ENCODE results near the gene MACROD2.

The MACROD2 gene

DNA sequence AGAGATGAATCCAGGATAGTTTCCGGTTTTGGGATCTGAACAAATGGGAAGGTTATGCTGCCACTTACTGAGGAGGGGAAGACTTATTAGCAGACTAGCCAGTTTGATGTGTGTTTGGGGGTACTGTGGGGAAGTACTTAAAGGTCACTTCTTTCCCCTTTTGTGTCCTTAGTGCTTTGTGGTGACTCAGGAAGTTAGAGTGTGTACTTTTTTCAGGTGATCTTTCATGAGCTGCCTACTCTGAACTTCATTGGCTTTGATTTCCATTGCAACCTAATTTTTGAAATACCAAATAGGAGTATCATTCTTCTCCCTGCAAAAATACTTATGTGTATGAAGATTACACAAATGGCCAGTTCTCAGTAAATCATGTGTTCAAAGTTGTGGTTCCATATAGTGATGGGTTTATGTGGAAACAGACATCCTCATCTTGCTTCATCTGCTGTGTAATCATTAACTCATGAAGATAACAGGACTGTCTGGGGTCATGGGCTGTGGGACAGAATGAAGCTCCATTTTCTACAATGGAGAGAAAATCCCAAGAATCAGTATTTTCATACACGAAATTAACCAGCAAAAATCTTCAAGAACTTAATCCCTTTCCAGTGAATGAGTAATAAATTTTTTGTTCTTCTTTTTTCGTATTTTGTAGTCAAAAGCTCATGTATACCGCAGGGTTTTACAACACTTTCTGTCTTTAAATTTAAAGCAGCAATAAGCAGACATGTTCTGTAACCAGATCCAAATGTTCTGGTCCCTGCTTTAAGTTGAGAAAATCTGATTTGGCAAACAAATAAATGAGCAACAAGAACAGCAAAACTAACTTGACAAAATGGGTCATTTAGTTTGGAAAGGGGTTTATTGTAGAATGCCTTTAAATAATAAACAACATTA lies 614.3 kb downstream of the MACROD2 start:
- no peak for DNase-seq

DNA sequence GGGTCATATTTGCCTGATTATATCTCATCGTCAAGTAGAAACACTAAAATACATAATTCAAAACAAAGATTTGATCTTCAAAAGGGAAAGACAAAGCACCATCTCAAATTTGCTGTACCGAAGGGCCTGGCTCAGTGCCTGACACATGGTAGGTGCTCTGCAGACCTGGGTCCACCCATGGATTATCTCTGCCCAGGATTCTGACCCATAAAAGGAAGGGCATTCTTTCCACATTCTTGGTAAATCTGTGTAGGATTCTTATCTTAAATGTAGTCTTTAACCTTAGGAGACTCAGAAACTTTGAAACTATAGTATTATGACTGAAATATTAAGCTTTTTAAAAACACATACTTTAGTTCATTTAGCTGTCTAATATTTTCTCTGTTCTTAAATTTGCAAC lies 616.2 kb downstream of the MACROD2 start:
- no peak for DNase-seq

DNA sequence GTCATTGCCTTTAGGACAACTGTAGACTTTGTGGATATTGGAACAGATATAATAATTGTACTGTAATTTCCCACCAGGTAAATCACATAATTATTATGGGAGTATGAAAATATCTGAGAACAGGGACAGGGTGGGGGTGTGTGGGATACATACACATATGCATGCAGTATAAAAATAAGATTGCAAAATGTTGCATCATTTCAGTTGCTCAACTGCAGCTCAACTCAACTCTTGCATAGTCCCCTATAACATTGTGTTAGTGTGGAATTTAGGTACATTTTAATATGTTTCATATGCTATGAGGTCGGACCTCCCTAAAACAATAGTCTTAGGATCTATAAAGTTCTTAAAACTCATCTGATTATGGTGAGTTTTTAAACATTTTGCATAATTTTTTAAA lies 617.1 kb downstream of the MACROD2 start:
- DNase-seq: no peak

DNA sequence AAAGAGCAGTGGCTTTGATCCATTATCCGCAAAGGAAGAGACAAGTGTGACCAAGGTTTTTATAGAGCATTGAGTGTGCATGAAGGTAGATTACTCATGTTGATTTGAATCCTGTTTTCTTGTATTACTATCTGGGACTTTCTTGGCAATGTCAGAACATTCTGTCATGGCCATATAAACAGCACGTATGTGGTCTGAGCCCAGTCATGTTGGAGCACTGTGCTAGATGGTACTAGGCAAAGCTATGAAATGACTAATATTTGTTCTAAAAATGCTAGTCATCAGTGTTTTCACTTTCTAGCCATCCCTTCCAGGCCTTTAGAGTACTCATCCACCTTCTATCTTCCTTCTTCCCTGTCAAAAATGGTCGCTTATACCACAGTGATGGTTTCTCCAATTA lies 620.7 kb downstream of the MACROD2 start:
- DNase-seq: no peak

DNA sequence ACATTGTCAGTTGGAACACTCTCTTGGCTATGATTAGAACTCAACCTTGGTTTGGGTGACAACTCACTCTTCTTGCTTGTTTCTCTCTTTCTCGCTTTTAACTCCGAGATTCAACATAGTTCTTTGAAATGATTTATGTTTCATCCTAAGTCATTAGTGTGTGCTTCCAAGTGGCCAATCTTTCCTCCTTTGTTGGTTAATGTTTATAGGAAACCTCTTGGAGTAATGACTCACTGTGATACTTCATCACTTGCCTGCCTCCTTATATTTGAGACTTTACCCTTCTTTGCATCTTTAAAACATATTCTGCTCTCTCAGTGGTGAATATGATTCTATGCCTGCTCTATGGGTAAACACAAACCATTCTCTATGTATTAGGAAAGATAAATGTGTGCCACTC lies 621.8 kb downstream of the MACROD2 start:
- DNase-seq: no peak

DNA sequence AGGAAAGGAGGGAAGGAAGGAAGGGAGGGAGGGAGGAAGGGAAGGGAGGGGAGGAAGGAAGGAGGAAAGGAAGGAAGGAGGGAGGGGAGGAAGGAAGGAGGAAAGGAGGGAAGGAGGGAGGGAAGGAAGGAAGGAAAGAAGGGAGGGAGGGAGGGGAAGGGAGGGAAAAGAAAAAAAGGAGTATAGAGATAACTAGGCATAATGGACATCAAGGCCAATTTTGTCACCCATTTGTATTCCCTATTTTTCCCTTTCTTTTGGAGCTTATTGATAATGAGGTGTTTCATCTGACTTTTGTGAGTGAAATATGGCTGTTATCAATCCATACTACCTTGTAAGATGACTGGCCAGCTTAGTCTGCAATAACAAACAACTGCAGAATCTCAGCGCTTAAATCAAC lies 624.1 kb downstream of the MACROD2 start:
- no peak for DNase-seq

DNA sequence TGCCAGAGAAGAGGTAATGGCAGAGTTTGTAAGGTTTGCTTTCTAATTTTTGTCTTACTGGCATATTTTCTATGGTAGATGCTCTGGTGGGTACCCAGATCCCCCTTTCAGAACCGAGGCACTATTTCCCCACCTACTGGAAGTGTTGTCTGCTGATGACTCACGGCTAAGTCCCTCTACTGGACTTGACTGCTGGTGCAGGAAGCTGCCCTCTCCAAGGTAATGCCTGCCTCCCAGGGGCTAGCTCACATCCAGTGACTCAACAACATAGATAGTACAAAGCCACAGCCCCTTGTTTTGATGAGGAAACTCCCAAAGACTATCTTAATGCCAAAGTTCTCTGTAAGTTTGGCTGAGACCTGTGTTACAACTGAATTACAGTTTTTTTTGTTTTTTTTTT lies 627.5 kb downstream of the MACROD2 start:
- DNase-seq: no peak

DNA sequence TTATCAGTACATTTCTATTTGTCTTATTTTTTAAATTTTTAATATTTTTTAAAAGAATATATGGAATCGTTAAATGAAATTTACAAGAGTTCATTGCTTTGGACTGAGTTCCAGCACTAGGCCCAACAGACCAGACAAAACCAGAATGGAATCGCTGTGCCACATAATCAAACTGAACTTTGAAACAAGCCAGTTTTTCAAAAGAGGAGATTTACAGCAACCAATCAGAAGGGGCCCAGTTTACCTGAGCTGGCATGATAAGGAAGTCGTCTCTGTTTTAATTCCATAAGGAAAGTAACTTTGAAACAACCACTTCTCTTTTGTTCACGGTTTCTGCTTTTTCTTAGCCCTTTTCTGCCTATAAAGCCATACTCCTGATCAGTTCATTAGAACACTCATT lies 635.7 kb downstream of the MACROD2 start:
- no peak for DNase-seq

DNA sequence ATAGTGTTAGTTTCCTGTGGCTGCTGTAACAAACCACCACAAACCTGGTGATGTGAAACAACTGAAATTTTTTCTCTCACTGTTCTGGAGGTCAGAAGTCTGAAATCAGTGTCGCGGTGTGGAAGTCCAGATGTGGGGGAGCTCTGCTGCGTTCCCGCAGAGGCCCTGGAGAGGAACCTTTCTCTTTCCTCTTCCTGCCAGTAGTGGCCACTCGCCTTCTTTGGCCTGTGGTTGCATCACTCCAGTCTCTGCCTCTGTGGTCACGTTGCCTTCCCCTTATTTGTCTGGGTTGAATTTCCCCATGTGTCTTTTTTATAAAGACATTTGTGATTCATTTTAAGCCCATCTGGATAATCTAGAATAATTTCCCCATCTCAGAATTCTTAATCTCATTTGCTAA lies 637.6 kb downstream of the MACROD2 start:
- no peak for DNase-seq

DNA sequence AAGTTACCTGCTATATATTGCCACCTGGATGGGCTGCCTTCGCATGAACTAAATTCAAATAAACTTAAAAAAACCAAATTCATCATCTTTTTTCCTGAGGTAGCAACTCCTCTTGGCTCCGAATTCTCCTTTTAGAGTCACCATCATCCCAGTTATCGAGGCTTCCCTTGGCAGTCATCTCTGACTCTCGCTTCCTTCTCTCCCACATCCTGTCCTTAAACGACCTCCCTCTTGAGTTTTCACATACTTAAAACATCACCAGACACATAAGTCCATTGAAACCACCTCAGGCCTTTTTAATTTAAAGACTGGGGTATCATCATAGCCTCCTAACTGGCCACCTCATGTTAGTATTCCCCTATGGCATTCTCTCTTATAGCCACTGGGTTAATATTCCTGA lies 638.2 kb downstream of the MACROD2 start:
- no peak for DNase-seq

DNA sequence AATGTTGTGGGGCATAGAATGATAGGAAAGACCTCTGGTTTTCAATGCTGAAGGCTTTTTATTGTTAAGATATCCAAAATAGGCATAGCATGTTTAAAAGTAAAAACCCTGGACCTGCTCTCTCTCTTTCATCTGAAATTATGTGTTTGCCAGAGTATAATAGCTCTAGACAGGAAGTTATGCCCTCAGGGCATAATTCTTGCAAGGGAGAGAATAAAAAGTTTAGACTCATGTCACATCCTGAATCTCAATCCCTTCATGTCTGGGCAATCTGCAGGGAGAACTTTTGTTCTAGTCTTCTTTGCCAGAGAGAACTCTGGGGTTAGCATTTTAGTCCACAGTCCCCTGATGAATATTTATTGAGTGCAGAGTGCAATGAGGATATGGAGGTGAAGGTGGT lies 639.3 kb downstream of the MACROD2 start:
- no peak for DNase-seq

DNA sequence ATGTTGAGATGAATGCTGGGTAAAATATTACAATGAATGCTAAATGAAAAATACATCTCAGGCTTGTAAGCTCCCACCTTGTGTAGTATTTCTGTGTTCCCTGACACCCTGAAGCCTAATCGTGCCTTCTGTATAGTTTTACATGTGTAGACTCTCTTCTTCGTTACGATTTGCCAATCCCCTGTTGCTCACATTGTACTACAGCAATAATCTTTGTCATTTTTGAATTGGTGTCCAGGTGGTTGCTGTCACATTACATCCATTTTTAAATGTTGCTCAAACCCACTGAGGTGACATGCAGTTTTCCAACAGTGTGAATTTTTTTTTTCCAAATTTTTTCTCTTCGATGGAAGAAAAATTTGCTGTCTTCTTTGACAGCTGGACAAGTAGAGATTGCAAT lies 642.1 kb downstream of the MACROD2 start:
- DNase-seq: no peak

DNA sequence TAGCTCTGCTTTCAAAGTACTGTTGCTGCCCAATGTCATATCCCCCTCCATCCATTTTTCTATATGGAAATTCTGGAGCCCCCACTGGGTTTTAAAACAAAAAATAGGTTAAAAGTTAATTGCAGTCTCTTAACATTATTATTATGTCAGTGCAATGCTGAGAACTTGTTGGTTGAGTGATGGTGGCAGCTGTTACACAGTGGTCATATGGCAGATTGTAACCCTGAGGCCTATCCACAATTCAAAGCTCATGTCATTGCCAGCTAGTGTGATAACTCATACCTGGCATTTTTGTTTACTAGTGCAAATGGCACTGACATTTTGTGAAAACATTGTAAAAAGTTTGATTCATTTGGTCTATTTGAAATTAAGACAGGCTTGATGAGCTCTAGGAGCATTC lies 647.8 kb downstream of the MACROD2 start:
- no peak for DNase-seq

DNA sequence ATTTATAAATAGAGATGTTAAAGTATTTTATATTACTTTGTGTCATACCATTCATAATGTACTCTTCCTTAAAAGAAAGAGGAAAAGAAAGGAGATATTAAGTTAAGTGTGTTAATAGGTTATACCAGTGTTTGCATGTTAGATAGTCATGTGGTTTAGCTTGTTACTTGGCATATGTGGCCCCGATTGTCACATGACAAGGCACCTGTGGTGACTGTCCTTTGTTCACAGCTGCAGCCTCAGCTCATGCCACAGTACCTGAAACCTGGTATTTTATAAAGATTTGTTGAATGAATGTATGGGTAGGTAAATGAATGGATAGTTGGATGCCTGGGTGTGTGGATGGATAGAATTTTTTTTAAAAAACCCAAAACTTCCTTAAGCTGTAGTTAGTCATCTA lies 648.2 kb downstream of the MACROD2 start:
- no peak for DNase-seq

DNA sequence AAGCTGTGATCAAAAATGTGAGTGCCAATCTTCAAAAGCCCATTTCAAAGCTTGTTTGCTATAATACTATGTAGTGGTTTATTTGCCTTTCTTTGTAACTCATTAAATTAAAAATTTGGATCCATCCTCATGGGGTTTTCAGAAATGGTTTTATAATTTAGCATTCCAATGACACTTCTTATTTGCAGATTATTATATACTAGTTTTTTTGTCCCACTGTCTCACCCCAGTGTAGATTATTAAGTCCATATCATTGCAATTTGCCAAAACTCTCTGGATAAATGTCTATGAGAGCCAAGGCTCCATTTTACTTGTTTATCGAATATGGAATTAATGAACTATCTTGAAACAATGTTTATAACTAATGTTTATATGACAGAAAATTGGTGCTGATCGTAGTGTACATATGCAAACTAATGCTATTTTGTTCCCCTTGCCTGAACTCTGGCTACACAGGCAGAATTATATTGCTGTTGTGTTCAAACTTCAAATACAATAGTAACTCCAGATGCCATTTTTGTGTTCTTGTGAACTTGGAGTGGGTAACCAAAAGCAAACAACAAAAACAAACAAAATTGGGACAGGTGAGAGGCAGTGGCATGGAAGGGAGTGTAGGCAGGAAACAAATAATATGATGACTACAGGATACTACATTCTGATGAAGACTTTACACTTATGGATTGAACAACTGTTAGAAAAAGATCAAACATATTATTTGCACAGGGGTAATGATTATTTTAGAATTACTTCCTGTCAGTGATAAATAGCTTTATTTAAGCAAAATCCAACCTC lies 649.2 kb downstream of the MACROD2 start:
- no peak for DNase-seq

DNA sequence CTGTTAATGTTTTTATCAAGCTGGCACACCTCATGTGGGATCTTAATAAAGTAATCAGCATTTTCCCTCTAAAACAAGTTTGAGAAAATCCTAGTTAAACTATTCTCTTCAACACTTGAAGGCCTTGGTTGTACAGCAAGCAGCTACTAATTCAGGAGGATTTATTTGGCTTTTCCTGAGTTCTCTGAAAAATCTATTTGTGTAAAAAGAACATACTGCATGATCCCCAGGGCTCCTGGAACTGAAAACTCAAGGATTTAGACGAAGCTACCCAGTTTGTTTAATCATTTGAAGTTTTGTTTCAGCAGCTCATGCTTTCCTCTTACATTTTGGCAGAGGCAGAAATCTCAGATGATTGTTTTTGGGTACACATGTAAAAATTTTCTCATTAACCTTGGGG lies 651.7 kb downstream of the MACROD2 start:
- no peak for DNase-seq

DNA sequence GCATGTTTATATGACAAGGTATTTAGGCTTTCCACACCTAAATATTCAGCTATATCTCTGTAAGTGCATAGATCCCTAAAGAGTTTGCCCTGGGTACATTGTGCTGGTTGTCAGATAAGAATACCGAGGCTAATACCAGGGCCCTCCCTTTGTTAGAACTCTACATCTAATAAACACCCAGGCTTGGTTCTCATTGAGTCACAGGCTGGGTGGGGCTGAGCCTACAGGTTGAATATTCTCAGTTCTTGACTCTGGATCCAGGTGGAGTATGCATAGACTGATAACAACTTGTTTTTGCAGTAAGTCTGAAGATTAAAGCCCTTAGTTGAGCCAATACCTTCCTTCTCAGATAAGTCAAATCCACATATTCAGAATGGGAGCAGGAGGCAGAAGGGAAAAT lies 654.3 kb downstream of the MACROD2 start:
- no peak for DNase-seq

DNA sequence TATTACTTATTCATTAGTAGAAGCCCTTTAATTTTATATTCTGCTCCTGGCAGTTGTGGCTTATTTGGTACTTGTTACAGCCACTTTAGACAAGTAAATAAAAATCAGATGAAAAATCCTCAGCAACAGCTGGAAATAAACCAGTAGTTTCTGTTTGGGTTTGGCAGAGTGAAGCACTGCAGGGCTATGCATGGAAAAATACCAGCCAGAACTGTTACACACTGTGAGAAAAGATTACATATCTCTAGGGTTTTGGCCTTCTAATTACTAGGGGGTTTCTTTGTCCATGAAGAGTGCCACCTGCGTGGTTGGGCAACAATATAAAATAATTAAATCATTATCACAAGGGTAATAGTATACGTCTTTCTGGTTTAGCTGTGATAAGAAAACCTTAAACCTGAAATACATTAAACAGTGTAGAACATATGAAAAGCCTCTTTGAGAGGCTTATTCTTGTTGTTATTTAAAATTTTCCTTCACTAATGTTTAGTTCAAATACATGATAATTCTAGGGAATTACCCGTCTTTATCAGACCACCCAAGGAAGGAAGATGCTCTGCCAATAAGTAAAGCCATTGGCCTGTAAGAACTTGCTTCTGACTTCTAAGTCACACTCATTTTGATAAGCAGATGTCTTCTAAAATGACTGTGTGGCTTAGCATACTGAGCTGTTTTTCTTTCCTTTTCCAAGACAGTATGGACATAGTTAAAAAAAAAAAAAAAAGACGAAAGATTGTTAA lies 662.1 kb downstream of the MACROD2 start:
- DNase-seq: no peak

DNA sequence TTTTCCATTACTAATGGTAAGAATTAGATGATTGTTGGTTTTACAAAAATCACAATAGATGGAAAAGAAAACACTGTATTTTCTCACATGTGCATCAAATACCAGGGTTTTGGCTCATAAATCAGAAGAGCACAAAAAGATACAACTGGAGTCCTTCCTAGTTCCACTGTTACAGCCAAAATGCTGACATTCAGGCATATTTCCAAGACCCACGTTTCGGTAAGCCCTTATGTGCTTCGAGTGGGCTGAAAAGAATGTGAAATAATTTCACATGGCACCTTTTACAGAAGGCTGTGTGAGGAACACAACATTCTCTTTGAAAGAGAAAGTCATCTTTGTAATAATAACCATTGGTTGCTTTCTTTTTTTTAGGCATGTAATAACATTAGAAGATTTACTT lies 668.8 kb downstream of the MACROD2 start:
- DNase-seq: no peak

DNA sequence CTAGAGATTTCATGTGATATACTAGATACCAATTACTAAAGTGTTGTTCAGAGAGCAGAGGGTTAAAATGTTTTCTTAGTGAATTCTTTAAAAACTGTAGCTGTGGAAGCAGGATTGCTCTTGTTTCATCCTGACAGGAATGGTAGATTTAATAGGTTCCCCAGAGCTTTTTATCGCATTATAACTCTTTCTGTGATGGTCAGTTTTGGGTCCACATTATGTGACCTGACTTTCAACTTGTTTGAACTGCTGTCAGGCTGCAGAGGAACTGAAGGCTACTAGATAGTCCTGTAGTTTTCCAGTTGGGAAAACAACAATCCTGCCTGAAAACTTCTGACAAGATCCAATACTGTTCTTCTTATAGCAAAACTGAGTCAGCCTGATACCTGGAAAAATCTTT lies 671.4 kb downstream of the MACROD2 start:
- DNase-seq: no peak

DNA sequence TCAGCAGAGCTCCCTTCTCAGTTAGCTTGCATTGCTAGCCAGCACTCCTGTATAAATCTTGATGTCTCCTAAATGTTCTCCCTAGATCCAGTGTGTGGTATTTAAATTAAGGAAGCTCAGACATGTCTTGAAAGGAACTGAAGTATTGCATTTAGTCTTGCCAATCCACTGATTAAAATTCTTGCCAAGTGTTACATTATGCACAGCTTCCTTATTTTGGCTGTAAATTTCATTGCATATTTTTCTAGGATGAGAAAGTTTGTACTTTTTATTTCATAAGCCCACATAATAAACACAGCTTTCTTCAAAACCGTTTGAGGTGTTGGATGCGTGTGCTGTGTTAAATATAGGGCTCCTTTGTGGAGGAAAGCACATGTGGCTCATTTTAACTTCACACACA lies 671.9 kb downstream of the MACROD2 start:
- no peak for DNase-seq

DNA sequence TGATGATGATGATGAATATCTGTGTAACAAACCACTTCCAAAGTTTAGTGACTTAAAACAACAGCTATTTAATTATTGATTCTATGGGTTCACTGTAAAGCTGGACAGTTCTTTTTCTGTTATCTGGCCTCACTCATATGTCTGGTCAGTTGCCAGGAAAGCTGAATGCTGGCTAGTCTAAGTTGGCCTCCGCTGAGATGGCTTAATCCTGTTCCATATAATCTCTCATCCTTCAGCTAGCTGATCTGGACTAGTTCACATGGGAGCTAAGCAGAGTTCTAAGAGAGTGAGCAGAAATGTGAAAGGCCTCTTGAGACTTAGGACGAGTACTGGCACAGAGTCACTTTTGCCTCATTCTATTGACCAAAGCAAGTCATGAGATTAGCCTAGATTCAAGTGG lies 676.8 kb downstream of the MACROD2 start:
- DNase-seq: no peak

DNA sequence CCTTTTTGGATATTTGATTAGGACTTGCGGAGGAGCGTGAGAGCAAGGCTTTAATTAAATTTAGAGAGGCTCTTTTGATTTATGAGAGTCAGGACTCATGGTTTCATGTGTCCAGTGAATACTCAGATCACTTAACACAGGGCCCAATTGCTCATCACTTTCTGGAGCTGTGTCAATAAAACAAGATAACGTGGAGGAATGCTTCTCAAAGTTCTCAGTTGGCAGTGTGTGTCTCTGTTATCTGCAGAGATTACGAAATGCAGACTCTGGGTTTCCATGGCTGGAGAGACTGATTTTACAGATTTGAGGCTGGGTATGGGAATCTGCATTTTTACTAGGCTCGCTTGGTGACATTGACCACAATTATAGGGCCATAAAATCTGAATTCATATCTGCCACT lies 677.8 kb downstream of the MACROD2 start:
- no peak for DNase-seq

DNA sequence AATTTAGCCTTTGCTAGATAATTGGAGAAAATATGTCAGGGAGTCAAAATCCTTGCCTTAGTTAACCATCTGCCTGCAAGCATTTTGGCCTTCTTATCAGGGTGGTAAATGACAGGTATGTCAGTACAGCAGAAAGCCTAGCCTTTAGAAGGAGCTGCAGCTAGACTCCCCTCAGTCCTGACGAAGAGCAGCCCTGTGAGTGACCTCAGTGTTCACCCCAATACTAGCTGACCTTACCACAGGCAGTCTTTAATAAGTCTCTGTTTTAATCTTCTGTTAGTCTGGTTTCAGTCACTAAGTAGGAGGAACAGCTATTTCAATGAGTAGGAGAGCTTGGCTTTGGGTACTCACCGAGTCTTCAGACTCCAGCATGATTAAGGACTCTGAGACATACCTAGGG lies 682.1 kb downstream of the MACROD2 start:
- DNase-seq: no peak
